GM21447 (cell line): ENCODE measurements around the gene TMEM132E.

Experiments
- ATAC-seq: cut with Tn5 transposase; IDR thresholded peaks from one replicate; pipeline ENCODE4 v1.9.1; 2021; ENCODE audit not compliant: unreplicated experiment

Gene TMEM132E

DNA sequence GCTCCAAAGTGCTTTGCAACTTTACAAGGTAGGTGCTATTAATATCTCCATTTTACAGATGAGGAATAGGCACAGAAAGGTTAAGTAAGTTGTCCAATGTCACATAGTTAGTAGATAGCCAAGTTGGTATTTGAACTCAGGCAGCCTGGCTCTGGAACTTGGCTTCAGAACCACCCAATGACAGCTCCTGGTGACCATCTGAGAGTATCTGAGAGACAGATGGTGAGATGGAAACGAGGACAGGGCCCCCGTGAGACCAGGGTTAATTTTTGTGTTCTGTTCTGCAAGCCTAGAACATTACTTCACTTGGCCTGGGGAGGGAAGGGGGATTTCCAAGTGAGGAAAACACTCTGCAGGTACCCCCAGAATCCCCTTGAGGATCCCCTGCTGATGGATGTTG is 9.8 kb upstream of the TMEM132E start:
- ATAC-seq = no peak

DNA sequence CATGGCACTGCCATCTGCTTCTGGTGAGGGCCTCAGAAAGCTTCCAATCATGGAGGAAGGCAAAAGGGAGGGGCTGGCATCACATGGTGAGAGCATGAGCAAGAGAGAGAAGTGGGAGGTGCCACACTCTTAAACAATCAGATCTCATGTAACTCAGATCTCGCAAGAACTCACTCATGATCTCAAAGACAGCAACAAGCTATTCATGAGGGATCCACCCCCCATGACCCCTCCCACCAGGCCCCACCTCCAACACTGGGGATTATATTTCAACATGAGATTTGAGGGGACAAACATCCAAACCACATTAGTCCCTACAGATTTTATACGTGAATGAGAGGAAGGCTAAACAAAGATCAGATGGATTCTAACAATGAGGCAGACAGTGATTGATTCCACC is 8.9 kb upstream of the TMEM132E start:
- no peak for ATAC-seq

DNA sequence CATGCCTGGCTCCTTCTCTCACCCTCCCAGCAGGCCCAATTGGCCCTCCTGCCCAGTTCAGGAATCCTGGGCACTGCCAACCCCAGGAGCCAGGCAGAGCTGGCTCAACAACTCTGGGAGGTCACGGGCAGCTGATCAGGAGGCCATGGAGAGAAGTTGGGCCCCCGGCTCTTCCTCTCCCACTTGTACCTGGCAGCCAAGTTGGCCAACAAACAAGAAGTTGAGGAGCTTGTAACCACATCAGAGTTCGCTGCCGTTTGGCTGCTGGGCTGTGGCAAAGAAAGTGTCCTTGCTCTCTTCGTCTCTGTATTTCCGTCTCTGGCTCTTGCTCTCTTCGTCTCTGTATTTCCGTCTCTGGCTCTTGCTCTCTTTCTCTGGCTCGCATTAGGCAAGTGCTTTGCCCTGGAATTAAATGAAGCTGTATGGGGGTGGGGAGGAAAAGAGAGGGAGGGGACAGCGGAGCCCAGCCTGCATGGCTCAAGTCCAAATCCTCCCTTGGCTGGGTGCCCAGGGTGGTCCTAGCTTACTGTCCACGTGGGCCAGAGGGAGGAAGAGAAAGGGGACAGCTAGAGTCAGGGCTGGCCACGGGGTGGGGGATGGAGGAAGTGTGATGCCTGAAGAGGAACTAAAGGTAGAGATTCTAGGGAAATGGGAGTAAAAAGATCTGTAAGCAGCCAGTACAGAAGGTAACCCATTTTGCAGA is 7.8 kb upstream of the TMEM132E start:
- ATAC-seq = no peak

DNA sequence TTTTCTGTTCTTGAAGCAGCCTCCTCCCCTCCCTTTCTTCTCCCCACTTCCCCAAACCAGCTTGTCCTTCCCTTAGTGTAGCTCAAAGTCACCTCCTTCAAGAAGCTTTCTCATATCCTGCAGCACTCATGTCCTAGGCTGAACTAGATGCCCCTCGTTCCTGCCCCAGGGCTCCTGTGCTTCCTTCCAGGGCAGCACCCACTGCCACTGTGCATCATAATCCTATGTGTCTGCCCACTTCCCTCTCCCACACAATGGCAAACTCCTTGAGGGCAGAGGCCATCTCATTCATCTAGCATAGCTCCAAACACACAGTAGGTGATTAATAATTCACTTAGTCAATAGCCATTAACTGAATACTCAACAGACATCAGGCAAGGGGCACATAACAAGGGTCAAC is 6.9 kb upstream of the TMEM132E start:
- ATAC-seq = no peak

DNA sequence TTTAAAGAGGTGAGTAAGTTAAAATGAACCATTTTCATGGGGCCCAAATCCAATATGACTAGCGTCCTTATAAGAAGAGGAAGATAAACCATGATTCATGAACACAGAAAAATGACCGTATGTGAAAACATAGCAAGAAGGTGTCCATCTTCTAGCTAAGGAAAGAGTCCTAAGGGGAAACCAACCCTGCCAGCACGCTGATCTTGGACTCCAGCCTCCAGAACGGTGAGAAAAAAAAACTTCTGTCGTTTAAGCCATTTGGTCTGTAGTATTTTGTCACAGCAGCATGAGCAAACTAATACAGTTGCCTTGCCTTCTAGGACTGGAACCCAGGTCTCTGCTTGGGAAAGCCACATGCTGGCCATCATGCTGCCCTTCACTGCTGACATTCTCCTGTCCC is 4.2 kb upstream of the TMEM132E start:
- ATAC-seq = no peak

DNA sequence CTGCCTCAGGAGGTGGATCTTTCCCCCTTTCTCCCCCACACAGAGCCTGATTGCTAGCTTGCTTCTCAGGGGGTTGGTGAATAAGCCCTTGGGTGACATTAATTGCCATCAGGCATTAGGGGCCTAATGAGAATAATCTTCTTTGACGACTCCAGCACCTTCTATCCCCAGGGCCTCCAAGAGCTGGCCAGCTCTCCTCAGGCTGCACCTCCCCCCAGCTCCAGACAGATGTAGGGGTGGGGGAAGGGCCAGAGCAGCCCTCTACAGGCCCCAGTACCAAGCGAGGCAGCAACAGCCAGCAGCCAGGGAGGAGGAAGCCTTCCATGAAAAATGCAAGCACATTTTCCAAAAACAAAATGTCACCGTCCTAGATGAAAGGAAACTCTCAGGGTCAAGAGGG is 1.4 kb upstream of the TMEM132E start:
- ATAC-seq = no peak

DNA sequence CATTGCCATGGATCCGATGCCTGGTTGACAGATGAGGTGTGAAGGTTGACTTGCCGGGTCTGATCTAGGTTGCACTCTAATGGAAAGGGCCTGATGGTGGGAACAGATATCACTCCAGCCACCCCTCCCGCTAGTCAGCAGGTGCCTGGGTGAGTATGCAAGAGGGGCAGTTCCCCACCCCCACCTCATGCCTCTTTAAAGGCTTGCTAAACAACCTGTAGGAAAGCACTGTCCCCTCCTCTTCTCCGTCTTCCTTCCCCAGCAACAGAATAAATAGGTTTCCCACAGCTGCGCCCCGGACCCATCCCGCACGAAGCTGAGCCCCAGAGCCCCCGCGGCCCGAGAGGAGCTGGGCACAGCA is 746 bp upstream of the TMEM132E start:
- no peak for ATAC-seq

DNA sequence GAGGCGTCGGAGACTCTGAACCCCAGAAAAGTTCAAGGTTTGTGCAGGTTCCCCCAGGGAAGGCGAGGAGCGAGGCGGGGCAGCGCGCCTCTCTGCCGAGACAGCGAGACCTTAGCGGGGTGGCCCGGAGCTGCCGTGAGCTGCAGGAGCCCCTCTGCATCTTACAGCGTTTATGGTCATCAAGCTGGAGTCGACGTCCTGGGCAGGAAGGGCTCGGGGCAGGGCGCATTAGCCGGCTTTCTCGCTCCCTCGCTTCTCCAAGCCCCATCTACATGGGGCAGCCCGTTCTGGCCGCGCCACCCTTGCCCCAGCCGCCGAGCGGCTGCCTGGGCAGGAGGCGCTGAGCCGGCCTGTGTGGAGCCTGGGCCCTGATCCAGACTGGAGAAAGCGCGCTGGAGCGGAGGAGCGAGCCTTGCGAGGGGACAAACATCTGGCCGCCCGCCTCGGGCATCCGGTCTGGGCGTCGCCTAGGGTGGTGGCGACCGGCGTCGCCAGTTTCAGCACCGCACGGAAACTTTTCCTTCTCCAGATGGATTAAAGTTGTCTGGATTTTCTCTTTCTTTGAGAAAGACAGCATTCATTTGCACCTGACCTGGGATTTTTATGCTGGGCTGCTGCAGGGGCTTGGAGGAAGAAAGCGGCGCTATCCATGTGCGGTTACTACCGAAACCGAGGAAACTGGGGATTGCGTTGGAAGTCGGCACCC is 750 bp downstream of the TMEM132E start:
- ATAC-seq = no peak

DNA sequence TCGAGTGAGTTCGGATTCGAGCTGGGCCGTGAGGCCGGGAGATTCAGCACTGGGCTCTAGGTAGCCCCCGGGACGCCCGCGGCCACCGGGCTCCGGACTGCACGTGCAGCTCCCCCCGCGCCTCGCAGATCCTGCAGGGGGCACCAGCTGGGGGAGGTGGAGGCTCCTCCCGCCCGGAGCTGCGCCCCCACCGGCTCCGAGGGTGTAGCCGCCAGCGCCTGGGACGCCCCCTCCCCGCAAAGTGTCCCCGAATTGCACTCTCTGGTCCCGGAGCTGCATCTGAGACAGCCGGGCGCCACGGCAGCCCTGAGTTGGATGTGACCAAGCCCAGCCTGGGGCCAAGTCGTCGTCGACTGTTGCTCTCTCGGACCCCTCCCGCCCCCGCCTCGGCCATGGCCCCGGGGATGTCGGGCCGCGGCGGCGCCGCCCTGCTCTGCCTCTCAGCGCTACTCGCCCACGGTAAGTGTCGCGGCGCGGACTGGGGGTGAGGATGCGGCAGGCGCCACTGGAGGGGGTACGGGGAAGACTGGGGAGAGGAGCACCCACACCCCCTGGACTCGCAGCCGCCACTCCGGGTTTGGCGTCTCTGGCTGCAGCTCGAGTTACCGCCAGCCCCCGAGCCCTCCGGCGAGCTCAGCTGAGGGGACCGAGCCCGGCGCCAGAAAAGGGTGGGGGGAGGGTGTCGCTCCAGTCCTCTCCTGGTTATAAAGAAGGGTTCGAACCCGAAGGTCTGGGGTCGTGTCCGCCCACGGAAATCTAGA is 1.5 kb downstream of the TMEM132E start:
- ATAC-seq = no peak

DNA sequence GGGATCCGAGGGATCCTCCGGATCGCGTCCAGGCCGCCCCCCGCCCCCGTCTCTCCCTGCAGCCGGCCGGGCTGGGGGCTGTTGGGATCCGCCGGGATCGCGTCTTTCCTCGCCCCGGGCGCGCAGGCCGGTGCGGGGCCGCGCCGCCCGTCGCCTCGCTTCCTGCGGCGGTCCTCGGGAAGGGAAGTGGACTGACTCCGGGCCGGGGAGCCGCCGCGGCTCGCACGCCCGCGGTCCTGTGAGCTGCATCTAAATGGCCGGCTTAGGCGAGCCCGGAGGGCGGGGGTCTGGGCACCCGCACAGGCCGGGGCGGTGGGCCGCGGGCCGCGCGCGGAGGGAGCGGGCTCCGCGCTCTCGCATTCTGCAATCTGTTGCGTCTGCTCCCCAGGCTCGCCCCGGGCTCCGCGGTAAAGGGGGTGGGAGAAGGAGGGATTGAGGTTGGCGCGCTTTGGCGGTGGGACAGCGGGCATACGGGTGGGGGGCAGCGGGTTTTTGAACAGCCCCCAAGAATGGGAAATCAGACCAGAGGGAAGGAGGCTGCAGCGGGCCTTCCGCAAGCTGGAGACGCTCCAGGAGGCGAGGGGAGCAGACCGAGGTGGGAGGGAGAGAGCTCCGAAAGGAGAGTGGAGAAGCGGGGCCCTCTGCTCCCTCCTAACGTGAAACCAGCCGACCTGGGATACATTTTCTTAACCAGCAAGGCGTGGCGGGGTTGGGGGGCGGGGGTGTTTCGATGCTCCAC is 2.2 kb downstream of the TMEM132E start:
- no peak for ATAC-seq

DNA sequence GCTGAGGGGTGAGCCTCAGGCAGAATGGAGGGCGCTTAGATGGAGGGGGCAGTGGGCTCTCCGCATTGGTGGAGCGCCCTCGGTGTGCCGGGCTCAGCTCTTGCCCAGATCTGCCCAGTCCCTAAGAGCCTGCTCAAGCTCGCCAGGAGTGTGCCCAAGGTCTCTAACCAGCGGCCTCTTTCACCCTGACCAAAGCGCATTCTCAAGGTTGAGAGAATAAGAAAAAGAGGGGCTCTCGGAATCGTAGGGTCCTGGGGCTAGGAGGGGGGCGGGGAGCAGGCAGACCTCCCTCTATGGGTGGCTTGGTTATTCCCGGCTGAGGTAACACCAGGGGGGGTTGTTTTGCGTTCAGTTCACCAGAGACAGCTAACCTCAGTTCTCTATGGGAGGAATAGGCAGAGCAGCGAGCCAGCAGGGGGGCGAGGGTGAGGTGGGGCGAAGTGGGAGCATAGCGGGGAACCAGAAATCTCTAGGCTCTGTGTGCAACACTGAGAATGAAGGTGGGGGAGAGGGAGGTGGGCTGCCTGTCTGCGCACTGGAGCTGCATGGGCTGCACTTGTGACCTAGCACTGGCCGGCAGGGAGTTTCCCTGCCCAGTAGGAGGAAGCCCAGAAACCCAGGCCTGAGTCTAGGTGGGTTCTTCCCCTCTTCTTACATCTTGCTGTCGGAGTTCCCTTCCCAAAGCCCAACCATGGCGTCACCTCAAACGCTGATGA is 3.0 kb downstream of the TMEM132E start:
- ATAC-seq = no peak

DNA sequence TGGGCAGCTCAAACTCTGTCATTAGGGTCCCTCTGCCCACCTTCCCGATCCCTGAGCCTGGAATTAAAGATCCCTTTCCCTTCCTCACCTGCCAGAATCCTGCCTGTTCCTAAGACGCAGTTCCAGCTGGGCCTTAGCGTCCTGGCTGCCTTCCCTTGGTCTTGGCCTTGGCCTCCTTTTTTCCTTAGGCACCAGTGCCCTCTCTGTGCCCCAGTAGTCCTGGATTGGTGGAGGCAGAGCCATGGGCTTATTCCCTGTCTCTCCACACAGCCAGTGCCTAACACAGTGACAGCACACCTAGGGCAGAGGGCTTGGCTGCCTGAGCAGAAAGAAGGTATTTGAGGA is 3.5 kb downstream of the TMEM132E start:
- no peak for ATAC-seq

DNA sequence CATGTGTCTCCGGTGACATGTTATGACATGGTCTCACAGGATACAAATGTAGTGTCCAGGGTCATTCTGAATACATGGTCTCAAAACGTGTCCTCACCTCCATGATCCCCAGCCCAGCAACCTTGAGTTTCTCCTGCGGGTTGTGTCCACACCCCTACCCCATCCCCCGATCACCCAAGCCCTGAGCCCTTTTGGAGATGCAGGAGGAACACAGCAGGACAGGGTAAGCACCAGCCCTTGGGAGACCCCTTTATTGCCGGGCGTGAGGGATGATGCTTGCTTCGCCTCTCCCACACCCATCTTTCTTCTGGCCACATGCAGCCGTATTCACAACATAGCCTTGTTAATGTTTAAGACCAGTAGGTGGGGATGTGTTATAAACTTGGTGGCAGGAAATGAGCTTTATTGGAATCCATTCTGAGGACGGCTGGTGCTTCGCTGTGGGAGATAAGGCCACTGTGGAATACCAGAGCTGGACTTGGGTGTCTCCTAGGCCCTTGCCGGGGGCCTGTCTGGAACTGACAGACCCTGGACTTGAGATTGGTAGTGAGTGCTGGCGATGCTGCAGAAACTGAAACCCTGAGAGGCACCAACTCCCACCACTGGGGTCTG is 5.5 kb downstream of the TMEM132E start:
- ATAC-seq = no peak

DNA sequence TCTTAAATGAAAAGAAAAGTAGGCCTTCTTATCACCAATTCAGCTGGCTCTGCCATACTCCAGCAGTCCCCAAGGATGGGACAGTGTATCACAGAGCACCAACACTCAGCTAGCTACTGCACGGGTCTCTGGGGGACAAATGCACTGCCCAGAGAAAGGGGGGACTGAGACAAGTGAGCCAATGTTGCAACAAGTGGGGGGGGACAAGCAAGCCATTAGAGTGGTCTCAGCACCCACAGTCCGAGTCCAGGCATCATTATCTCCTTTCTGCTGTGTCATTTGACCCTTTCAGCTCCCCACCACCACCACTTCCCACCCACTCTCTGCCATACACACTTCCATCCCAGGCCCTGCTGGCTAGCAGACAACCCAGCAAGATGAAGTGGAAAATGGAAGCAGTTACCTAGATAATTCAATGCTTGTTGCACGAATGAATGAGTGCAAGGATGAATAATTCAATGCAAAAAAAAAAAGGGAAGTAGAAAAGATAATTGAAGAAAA is 7.0 kb downstream of the TMEM132E start:
- ATAC-seq = no peak

DNA sequence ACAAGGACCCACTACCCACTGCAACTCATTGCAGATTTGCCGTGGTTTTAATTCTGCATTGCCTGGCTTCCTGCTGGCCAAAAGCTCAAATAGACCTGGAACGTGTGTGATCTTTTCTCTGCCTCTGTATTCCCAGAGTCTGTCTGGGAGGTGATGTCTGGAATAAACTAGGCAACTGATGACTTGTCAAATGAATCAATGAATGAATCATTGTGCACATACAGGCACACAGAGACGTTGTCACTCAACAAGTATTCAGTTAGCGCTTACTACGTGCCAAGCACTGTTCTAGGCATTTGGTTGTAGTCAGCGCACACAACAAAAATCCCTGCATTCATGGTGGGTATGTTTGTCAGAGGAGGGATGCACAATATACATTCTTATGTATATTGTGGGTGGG is 8.9 kb downstream of the TMEM132E start:
- ATAC-seq = no peak

DNA sequence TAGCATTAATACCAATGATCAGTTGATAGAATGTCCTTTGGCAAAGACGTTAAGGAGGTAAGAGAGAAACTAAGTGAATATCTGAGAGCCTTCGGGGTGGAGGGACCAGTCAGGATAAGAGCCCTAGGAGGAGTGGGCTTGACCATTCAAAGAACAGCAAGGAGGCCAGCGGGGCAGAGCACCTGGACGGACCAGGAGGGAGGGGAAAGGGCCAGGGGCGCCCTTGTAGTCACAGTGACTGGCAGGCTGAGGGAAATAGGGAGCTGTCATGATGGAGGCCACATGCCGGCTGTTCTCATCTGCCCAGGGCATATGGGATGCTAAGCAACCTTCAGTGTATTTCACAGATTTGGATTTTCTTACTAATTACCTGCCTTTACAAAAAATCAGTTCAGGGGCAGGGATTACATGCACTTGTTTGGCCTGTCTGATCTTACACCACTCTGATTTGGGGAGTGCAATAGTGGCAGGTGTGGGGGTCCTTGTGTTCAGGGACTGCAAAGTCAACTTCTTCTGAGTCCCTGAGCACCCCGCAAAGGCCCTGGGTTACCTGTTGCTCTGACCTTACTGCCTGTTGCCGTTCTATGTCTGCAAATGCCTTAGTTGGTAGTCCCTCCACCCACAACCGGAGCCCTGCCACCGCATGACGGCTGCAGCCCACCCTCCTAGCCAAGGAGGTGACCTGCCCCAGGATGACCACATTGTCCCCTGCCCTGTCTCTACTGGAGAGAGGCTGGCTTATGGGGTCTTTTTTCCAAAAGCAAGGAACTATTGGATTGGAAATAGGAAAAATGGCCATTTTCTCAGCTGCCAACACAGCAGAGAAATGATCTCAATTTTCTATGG is 10.0 kb downstream of the TMEM132E start:
- no peak for ATAC-seq

DNA sequence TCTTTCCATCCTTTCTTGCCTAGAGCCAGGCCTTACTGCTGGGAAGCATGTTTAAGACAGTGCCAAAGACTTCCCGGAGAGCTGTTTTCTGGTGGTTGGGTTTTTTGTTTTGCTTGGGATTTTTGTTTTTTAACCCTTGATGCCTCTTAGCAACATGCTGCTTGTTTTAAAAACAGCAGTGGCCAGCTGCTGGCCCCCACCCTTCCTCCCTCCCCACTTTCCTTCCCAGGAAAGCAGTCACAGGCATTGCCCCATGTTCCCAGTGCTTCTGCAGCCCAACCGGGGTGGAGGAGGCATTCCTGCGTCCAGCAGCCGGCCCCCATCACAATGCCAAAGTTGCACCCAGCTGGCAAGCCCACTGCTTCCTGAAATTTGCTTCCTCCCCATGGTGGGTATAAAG is 12.6 kb downstream of the TMEM132E start:
- ATAC-seq = no peak

DNA sequence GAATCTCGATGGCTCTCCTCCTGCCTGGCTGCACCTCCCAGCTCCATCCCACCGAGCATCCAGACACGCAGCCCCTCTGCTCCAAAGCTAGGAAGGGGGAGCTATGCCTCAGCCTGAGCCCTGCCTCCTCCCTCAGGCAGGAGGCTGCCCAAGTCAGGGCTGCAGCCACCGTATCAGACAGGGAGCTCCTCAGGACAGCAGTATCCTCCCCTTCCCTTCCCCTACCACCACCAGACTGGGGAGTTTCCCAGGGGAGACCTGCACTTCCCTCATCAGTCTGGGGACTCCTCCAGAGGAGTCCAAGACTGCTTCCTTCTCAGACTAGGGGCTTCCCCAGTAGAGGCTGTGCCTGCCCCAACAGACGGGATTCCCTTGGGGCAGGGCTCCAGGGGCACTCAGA is 17.5 kb downstream of the TMEM132E start:
- ATAC-seq = no peak

DNA sequence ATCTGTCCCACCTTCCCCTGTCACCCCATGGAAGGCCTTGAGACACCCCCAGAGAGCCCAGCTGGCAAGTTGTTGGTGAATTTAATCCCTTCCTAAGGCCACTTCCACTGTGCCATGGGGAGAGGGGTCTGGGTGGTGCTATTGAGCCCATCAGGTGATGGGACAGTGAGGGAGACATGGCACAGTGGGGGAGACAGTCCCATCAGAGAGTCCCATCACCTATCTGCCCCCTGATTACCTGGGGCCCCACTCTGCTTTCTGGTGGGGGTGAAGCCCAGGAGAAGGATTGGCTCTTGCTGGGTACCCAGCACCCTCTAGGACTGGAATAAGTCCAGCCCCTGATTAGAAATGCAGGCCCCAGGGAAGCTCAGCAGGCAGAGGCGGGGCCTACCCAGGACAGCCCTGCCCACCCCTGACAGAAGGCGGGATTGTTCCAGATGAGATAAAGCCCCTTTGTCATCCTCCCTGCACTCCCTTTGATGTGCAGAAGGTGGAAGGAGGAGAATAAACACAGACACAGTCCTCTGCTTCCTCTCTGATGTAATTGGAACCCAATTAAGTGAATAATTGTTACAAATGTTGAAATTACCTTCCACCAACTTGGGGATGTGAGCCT is 18.9 kb downstream of the TMEM132E start:
- no peak for ATAC-seq
